Right cardiac atrium (tissue), 5 donors: Measurements from ENCODE around the gene ASCL2. TPM values are rescaled to one million over a fixed set of nuclear protein-coding genes. Genes with fewer than 3 reads are reported as not detected.
"Not testable (repeated sequence)": the region's sequence is repeated elsewhere in the genome, so short reads cannot be mapped to it uniquely, and the experiment has no call there.

Source experiments
- ATAC-seq, 2 donors: fragments of 200-7000 bp; cut with Tn5 transposase; one replicate each; pipeline versions ENCODE4 v1.8.0 to v1.9.1; 2020; ENCODE audit warnings: moderate library complexity in 2 of 2, mild to moderate bottlenecking in 1 of 2
- DNase-seq, 3 donors: peaks; one replicate each; pipeline ENCODE4 v3.0.0-alpha.2; 2020
- H3K27ac ChIP-seq: one replicate; pipeline ENCODE4 v1.5.1; 2013; ENCODE audit warnings: mild to moderate bottlenecking, low read length, control low read depth, moderate library complexity
- H3K27me3 ChIP-seq: one replicate; pipeline ENCODE4 v1.6.1; 2013; ENCODE audit not compliant: control insufficient read depth, insufficient read depth
- H3K4me1 ChIP-seq: one replicate; pipeline ENCODE4 v1.6.1; 2013; ENCODE audit warnings: low read length; ENCODE audit not compliant: control insufficient read depth, insufficient read depth
- H3K4me3 ChIP-seq: one replicate; pipeline ENCODE4 v1.5.1; 2013; ENCODE audit warnings: low read length, control low read depth
- H3K9me3 ChIP-seq: one replicate; pipeline ENCODE4 v1.6.1; 2013; ENCODE audit warnings: low read length; ENCODE audit not compliant: control insufficient read depth
- WGBS: extraction: QIAGEN DNeasy Blood & Tissue Kit; methylation state at CpG from one replicate; pipeline ENCODE4 v1.1.7; 2013; 5-methylcytosine and 5-hydroxymethylcytosine counted together
- intact Hi-C, 4 donors: fragments of 100-400 bp; cut with DNase I; formaldehyde crosslinking; loops; one replicate each; pipeline versions ENCODE4 v1.11.0 to v1.14.0; 2022 to 2023
- polyA plus RNA-seq: library from polyadenylated mRNA; stranded (reverse); fragments of 200-250 nt; gene quantifications from one replicate; pipeline ENCODE4 v1.2.3, GENCODE V29; 2013
- total RNA-seq, 4 donors: library from RNA; stranded (reverse); fragmentation: NEBNext Ultra II Directional; extraction: Animal tissue kit (Norgen Biotek cat#: 25700); gene quantifications; one replicate each; pipeline ENCODE4 v1.2.1, GENCODE V29; 2021
- donor health status: healthy with polysubstance abuse.
- donor health status: DM: no; HTN: yes; CAD: no.
- donor health status: DM: no; HTN: no; CAD: no.
- donor health status: DM: no; HTN: yes; CAD: no; lungs with severe emphysema.
- donor health status: DM: yes; HTN: yes; CAD: no.

ASCL2 gene
- total and polyA plus RNA-seq, 5 donors, result 0.20 to 0.51 (median 0.29) TPM; not detected in 1

DNA sequence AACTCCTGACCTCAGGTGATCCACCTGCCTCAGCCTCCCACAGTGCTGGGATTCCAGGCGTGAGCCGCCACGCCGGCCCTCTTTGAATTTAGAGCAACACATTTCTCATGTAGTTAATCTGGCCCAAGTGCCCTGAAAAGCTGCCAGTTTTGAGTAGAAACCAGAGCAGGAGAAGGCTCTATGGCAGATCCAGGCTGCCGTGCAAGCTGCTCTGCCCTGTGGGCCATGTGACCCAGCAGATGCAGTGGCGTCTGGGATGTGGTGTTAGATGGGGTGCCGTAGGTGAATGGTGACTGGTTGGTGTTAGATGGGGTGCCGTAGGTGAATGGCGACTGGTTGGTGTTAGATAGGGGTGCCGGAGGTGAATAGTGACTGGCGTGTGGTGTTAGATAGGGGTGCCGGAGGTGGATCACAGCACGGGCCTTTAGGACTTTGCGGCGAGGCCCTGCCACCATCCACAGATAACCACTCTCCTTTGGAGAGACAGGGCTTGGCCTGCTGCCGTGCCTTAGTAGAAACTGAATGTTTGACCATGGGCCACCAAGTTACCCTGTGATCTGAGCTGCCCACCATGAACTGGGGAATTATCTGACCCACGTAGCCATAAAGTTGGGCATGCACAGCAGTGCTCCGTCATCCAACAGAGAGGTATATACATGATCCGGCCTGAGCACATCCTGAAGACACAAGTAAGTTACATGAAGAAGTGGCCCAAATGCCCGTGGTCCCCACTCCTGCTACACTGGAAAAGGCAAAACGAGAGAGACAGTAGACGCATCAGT, 32.7 kb downstream of the ASCL2 start:
- Histone ChIP-seq H3K4me1 (no peaks in the 10 kb centered on the region), H3K4me3 (no peak overlapping the region), H3K27ac (no peak overlapping the region), H3K9me3 (no peaks in the 10 kb centered on the region), H3K27me3 (no peaks in the 10 kb centered on the region)
- ATAC-seq (no peak), DNase-seq (no peak)
- intact Hi-C loops, result no loop called here
- 91% methylated on average over 22 of the region's 22 CpGs for WGBS

DNA sequence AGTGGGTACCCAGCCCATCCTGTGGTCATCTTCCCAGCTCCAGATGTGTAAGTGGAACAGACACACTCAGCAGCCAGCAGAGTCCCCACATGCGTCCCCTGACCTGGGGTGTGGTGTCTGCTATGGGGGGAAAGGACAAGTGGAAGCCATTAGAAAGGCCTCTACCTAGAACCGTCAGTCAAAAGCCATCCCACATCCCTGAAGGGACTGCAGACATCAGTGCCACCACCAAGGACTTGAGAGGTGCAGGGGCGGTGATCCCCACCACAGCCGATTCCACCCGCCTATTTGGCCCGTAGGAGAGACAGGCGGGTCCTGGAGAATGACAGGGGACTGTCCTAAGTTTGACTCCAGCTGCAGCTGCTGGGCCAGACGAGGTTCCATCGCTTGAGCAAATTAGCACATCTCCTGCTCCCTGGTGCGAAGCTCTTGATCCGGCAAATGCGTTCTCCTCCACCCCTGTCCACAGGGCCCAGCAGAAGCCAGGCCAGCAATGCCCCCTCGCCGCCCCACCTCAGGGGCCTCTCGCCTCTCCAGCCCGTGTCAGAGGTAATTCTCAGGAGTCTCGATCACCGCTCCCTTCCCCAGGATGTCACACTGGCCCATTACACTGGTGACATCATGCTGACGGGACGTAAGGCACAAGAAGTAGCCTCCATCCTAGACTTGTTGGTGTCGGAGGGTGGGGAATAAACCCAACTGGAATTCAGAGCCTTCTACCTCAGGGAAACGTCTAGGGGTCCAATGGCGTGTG, 33.8 kb downstream of the ASCL2 start:
- intact Hi-C loops, H3K27ac ChIP-seq, H3K27me3 ChIP-seq, H3K4me1 ChIP-seq, ATAC-seq, DNase-seq, H3K9me3 ChIP-seq, H3K4me3 ChIP-seq: not testable (repeated sequence)
- WGBS, result 90% methylated on average over 23 of the region's 23 CpGs

DNA sequence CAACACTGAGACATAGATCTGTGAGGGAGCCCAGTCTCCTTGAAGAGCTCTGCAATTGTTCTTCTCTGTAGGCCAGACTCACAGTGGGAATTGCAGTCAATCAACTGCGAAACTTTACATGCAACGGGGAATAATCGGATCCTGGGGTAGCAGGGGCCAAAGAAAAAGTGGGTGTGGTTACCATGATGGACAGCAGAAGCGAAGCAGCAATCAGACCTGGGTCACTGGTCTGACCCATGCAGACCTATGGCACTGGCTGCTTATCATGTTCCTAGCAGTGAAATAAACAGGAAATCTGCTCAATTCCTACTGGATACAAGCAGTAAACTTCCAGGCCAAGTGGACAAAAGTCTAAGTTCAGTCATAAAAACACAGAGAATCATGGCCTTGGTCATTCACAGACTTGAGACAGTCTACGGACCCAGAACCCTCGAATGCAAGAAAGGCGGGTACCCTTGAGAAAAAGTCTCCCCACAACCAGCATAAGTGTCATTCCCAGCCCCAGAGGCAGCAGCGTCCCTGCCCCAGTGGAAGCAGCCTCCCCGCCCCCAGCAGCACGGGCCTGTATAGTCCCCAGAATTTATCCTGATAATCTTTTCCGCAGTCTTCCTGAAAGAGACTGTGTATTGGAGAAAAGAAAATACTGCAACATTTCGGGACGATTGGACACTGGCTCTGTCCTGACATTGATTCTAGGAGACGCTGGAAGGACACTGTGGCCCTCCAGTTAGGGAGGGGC, 34.6 kb downstream of the ASCL2 start:
- intact Hi-C loops, result no loop called here
- Histone ChIP-seq H3K27me3 (no peaks in the 10 kb centered on the region), H3K4me3 (no peak overlapping the region), H3K9me3 (no peaks in the 10 kb centered on the region), H3K27ac (no peak overlapping the region), H3K4me1 (no peaks in the 10 kb centered on the region)
- ATAC-seq (no peak), DNase-seq (no peak)
- 74% methylated on average over 14 of the region's 14 CpGs for WGBS

DNA sequence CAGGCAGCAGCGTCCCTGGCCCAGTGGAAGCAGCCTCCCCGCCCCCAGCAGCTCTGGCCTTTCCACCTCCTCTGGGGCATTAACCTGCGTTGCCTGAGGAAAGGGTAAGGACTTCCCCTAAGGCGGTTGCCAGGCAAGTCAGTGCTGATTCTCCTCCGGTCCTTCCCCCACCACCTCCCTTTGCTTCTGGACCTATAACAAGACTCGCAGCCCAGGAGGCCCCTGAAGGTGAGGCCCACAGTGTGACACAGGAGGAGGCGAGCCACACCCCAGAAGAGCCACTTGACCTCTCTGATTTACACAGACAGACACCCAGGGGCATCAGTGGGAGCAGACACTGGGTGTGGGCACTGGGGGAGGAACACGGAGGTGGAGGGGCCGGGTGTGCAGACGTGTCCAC, 35.4 kb downstream of the ASCL2 start:
- WGBS, result 73% methylated on average over 10 of the region's 10 CpGs
- DNase-seq (no peak), ATAC-seq (no peak)
- Histone ChIP-seq H3K4me1 (no peaks in the 10 kb centered on the region), H3K4me3 (no peak overlapping the region), H3K27me3 (no peaks in the 10 kb centered on the region), H3K27ac (no peak overlapping the region), H3K9me3 (no peaks in the 10 kb centered on the region)
- intact Hi-C loops, result no loop called here

DNA sequence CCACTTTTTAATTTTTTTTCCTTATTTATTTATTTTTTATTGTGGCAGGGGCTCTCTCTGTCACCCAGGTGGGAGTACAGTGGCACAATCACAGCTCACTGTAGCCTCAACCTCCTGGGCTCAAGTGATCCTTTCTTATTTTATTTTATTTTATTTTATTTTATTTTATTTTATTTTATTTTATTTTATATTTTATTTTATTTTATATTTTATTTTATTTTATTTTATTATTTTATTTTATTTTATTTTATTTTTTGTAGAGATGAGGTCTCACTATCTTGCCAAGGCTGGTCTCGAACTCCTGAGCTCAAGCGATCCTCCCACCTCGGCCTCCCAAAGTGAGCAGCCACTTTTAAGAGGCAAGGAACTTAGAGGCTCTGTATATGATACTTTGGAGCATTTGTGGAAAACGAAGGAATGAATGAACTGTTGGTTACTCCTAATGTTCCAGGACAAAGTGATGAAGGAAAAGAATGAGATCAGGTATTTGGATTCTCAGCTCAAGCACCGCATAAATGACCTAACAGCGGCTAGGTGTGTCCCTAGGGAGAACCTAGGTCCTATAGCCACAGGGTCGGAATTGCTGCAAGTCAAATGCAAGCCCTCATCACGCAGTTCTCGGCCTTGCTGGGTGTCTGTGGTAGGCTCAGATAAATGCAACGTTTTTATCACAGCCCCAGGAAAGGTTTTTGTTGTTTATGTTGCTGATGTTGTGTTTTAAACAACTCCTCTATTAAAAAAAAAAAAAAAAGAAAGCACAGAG, 36.5 kb downstream of the ASCL2 start:
- intact Hi-C loops, result no loop called here
- DNase-seq (no peak), ATAC-seq (no peak)
- WGBS, result 82% methylated on average over 10 of the region's 10 CpGs
- Histone ChIP-seq H3K4me3 (no peak overlapping the region), H3K9me3 (no peaks in the 10 kb centered on the region), H3K4me1 (no peaks in the 10 kb centered on the region), H3K27me3 (no peaks in the 10 kb centered on the region), H3K27ac (no peak overlapping the region)

DNA sequence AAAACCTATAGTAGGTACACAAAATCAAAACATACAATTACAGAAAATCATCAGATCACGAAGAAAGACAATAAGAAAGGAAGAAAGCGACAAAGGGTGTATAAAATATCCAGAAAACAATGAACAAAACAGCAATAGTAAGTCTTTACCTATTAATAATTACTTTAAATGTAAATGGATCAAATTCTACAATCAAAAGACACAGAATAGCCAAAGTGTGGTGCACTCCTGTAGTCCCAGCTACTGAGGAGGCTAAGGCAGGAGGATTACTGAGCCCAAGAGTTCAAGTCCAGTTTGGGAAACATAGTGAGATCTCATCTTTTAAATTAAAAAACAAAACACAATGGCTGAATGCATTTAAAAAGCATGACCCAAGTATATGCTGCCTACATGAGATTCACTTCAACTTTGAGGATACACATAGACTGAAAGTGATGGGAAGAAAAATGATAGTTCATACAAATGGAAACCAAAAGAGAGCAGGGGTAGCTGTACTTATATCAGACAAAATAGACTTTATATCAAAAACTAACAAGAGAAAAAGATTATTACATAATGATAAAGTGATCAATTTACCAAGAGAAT, 40.6 kb downstream of the ASCL2 start:
- H3K27ac ChIP-seq, result no peak overlapping the region
- DNase-seq (no peak), ATAC-seq (no peak)
- no peaks in the 10 kb centered on the region for H3K27me3 ChIP-seq
- WGBS, result 75% methylated on average over 2 of the region's 2 CpGs
- no peak overlapping the region for H3K4me3 ChIP-seq
- intact Hi-C loops, result no loop called here
- H3K9me3 ChIP-seq, result no peaks in the 10 kb centered on the region
- H3K4me1 ChIP-seq, result no peaks in the 10 kb centered on the region

DNA sequence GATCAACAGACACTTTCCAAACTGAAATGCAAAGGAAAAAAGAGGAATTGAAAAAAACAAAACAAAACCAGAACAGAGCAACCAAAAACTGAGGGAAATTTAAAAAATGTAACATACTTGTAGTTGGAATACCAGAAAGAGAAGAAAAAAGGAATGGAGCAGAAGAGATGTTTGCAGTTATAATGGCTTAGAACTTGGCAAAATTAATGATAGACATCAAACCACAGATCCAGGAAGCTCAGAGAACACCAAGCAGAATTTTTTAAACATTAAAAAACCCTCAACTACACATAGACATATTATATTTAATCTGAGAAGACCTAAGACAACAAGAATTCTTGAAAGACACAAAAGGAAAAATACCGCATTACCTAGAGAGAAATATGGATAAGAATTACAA, 46.1 kb downstream of the ASCL2 start:
- no peak overlapping the region for H3K4me3 ChIP-seq
- intact Hi-C loops, result no loop called here
- WGBS, result 93% methylated on average over 1 of the region's 1 CpG

DNA sequence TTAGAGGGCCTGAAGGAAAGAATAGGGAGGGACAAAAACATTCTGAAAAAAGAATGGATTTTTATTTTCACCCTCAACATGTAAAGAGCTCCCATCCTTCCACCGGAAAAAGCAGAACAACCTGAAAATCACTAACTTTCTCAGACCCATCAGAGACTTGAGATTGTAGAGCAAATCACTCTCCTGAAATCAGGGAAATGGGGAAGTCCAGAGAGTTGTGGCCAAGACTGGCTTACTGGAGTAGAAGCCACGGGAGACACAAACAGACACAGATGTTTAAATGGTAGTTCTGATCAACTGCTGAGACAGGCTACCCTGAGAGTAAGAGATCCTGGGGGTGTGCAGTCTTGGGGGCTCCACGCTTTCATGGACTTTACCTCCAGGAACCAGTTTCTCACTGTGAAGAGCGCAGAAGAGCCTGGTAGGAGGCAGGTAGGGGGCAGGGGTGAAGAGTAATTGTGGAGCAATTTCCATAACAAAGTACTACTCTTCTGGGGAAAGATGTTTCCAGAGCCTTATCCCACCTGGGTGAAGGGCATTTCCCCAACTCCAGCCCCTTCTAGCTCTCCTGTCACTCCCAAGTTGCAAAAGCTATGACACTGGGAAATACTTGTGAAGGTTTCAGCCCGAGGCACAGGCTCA, 47.1 kb downstream of the ASCL2 start:
- Histone ChIP-seq H3K9me3 (no peaks in the 10 kb centered on the region), H3K27me3 (no peaks in the 10 kb centered on the region), H3K4me3 (no peak overlapping the region), H3K4me1 (no peaks in the 10 kb centered on the region), H3K27ac (no peak overlapping the region)
- intact Hi-C loops, result no loop called here
- 61% methylated on average over 5 of the region's 5 CpGs for WGBS
- DNase-seq (no peak), ATAC-seq (no peak)

More for the DNA sequence above, 46.1 kb downstream of the ASCL2 start:
- ATAC-seq (no peak), DNase-seq (no peak)
- H3K9me3 ChIP-seq, result no peaks in the 10 kb centered on the region
- H3K27ac ChIP-seq, result no peak overlapping the region
- H3K27me3 ChIP-seq, result no peaks in the 10 kb centered on the region
- no peaks in the 10 kb centered on the region for H3K4me1 ChIP-seq

DNA sequence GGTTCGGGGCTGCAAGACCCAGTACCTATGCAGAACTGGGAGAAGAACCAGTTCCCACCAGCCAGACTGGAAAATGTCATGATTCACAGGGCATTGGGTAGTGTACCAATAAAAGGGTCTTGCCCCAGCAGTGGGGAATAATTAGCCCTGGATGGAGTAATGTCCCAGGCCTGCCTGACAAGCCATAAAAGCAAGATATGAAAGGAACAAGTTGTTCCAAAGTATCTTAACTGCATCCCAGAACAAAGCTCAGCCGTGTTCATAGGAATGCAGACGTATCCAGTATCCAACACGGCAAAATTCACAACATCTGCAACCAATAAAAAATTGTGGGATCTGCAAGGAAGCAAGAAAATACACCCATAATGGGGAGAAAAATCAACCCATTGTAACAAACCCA, 47.9 kb downstream of the ASCL2 start:
- DNase-seq, result no peak
- no peaks in the 10 kb centered on the region for H3K4me1 ChIP-seq
- H3K27ac ChIP-seq, result no peak overlapping the region
- no peaks in the 10 kb centered on the region for H3K27me3 ChIP-seq
- H3K4me3 ChIP-seq, result no peak overlapping the region
- no peak for ATAC-seq
- WGBS, result 70% methylated on average over 4 of the region's 4 CpGs
- H3K9me3 ChIP-seq, result no peaks in the 10 kb centered on the region
- intact Hi-C loops, result no loop called here

DNA sequence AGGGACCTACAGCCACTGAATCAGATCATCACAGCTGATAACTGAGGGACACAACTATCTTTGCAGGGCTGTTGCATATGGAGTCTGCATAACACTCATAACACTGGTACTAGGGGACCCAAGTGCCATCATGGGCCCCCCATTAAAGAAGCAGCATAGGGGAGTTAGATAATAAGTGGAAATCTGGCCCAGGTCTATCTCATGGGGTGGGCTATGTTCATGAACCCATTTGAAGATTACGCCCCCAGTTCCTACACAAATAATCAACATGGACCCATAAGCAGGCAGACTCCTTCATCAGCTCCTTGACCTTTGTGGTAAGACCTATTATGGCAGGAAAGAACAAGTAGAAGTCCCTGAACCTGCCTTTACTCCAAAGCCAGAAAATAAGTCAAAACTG, 48.8 kb downstream of the ASCL2 start:
- 87% methylated on average over 1 of the region's 1 CpG for WGBS
- Histone ChIP-seq H3K4me3 (no peak overlapping the region), H3K4me1 (no peaks in the 10 kb centered on the region), H3K27ac (no peak overlapping the region), H3K9me3 (no peaks in the 10 kb centered on the region), H3K27me3 (no peaks in the 10 kb centered on the region)
- DNase-seq, result no peak
- no peak for ATAC-seq
- intact Hi-C loops, result no loop called here
